ENCODE results near the gene CTIF. TPM values are rescaled to one million over a fixed set of nuclear protein-coding genes. Genes with fewer than 3 reads are reported as not detected.

Gene CTIF
- total and polyA plus RNA-seq, 10 donors = 5.2 to 39.2 (median 18.5) TPM

DNA sequence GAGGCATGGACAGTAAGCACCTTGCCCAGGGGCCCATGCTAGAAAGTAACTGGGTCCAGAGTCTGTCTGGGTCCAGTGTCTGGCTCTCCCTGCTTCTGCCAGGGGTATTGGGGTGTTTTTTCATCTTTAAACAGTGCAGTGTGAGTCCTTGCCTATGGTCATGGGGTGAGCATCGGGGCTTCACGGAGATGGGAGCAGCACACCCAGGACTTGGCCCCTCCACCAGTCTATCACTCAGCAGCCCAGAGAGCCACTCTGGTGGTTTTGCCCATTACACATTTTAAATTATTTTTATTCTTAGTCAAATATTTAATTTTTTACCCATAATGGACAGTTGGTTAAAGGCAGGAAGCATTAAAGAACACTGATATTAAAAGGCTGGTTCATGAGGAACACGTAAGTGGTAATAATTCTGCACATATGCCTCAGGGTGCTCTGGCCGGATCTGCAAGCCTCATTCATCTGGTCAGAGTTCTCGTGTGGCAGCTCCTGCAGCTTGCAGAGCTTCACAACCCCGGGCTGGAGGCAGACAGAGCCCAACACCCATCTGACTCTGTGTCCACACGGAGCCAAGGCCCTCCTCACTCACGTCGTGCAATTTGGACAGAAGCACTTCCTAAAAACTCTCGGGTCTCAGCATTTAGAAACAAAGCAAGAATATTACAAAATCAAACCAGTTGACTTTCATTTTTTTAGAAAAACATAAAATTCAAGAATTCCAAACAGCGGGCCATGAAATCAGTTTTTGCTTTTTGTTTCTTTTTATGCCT is 204.1 kb downstream of the CTIF start:
- H3K9me3 ChIP-seq = no peaks in the 10 kb centered on the region
- intact Hi-C loops (cut with DNase I; ENCODE audit: low total_unique reads) = no loop called here
- 44 to 74% (median 56%) methylated on average over 11 of the region's 11 CpGs for WGBS, 5 donors
- H3K4me3 ChIP-seq = no peak overlapping the region
- no peak for DNase-seq
- peak in 1 of 3 donors; percentile 43 for TF ChIP-seq POLR2AphosphoS5 (IDR thresholded peaks at IDR 0.05)
- no peak for TF ChIP-seq POLR2A (IDR thresholded peaks at IDR 0.05)
- TF ChIP-seq, protein P1, sequence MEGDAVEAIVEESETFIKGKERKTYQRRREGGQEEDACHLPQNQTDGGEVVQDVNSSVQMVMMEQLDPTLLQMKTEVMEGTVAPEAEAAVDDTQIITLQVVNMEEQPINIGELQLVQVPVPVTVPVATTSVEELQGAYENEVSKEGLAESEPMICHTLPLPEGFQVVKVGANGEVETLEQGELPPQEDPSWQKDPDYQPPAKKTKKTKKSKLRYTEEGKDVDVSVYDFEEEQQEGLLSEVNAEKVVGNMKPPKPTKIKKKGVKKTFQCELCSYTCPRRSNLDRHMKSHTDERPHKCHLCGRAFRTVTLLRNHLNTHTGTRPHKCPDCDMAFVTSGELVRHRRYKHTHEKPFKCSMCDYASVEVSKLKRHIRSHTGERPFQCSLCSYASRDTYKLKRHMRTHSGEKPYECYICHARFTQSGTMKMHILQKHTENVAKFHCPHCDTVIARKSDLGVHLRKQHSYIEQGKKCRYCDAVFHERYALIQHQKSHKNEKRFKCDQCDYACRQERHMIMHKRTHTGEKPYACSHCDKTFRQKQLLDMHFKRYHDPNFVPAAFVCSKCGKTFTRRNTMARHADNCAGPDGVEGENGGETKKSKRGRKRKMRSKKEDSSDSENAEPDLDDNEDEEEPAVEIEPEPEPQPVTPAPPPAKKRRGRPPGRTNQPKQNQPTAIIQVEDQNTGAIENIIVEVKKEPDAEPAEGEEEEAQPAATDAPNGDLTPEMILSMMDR (IDR thresholded peaks at IDR 0.05 in 8 of 11, conservative IDR thresholded peaks at IDR 0.05 in 3 of 11) = no peak
- H3K27ac ChIP-seq = peak overlapping the region in 5 of 8 donors; percentile 10 to 66 (median 28)
- peaks cover 0 to 25% (median 5%) of the 10 kb centered on the region in 6 donors for H3K4me1 ChIP-seq
- no peaks in the 10 kb centered on the region for H3K27me3 ChIP-seq (replicated peaks in 1 of 7)
- H3K36me3 ChIP-seq = no peaks in the 10 kb centered on the region

DNA sequence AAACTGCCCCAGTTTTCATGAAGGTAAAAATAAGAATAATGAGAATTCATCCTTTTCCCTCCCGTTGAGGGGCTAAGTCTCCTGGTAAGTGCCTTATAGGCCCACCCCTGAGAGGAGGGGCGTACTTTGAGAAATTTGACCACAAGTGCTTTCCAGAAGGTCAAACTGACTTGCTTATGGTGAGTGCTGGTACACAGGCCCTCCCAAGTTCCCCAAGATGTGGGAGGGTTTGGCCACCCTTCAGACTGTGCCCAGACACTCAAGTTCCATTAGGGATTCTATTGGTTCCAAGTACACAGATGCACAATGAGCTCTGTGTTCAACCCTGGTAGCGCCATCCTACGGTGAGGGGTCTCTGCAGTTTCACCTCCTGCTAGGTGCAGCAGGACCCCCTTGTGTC is 205.1 kb downstream of the CTIF start:
- H3K27ac ChIP-seq = peak overlapping the region in 6 of 8 donors; percentile 0 to 66 (median 22)

DNA sequence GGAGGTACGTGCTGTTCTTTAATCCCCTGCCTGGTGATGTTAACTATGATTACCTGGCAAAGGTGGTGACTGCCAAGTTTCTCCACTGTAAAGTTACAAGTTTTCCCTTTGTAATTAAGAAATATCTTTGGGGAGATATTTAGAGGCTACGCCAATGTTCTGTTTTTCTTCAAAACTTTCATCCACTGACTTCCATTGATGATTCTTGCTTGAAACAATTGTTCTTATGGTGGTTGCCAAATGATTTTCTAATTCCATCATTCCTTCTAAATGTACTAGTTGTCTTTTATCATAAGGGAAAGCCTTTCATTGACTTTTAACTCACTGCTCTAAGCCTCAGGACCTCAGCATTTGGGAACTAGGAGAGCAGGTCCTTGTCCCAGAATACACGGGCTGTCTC is 206.5 kb downstream of the CTIF start:
- Histone ChIP-seq H3K4me3 (no peak overlapping the region), H3K9me3 (no peaks in the 10 kb centered on the region), H3K4me1 (peaks cover 0 to 25% (median 5%) of the 10 kb centered on the region in 6 donors), H3K27me3 (replicated peaks in 1 of 7) (no peaks in the 10 kb centered on the region), H3K36me3 (no peaks in the 10 kb centered on the region), H3K27ac (peak overlapping the region in 1 of 8 donors; percentile 27)
- no peak for TF ChIP-seq POLR2A (IDR thresholded peaks at IDR 0.05)
- TF ChIP-seq POLR2AphosphoS5 (IDR thresholded peaks at IDR 0.05) = no peak
- TF ChIP-seq, protein P1 (IDR thresholded peaks at IDR 0.05 in 8 of 11, conservative IDR thresholded peaks at IDR 0.05 in 3 of 11) = no peak
- WGBS, 5 donors = 76 to 98% (median 97%) methylated on average over 3 of the region's 3 CpGs
- no peak for DNase-seq
- intact Hi-C loops (cut with DNase I; ENCODE audit: low total_unique reads) = no loop called here

More for the DNA sequence above, 205.1 kb downstream of the CTIF start:
- Histone ChIP-seq H3K36me3 (no peaks in the 10 kb centered on the region), H3K9me3 (no peaks in the 10 kb centered on the region), H3K27me3 (replicated peaks in 1 of 7) (no peaks in the 10 kb centered on the region), H3K4me1 (peaks cover 0 to 25% (median 5%) of the 10 kb centered on the region in 6 donors), H3K4me3 (no peak overlapping the region)
- intact Hi-C loops (cut with DNase I; ENCODE audit: low total_unique reads) = no loop called here
- TF ChIP-seq POLR2A (IDR thresholded peaks at IDR 0.05) = no peak
- TF ChIP-seq, protein P1 (IDR thresholded peaks at IDR 0.05 in 8 of 11, conservative IDR thresholded peaks at IDR 0.05 in 3 of 11) = no peak
- TF ChIP-seq POLR2AphosphoS5 (IDR thresholded peaks at IDR 0.05) = no peak
- WGBS, 5 donors = 82 to 90% (median 87%) methylated on average over 4 of the region's 4 CpGs
- DNase-seq = no peak

DNA sequence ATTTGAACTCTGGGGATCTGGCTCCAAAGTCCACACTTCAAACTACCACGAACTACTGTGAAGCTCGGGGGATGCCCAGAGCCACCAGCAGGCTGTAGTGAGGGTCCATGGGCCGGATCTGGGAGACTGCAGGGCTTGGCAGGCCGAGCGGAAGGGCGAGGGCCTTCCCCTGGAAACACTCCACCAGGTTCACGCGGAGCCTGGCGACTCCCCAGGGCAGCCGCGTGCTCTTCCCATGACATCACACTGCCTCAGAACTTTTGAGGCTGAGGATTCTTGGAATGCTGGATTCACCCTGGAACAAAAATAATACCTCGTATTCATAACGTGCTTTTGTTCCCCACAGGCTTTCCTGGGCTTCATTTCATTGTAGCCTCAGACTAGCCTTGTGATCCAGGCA is 210.9 kb downstream of the CTIF start:
- Histone ChIP-seq H3K4me1 (no peaks in the 10 kb centered on the region), H3K4me3 (no peak overlapping the region), H3K36me3 (no peaks in the 10 kb centered on the region), H3K9me3 (no peaks in the 10 kb centered on the region), H3K27me3 (replicated peaks in 1 of 7) (no peaks in the 10 kb centered on the region), H3K27ac (no peak overlapping the region)
- intact Hi-C loops (cut with DNase I; ENCODE audit: low total_unique reads) = no loop called here
- TF ChIP-seq POLR2A (IDR thresholded peaks at IDR 0.05) = no peak
- peak in 2 of 3 donors; percentile 23 to 51 for TF ChIP-seq POLR2AphosphoS5 (IDR thresholded peaks at IDR 0.05)
- TF ChIP-seq, protein P1 (IDR thresholded peaks at IDR 0.05 in 8 of 11, conservative IDR thresholded peaks at IDR 0.05 in 3 of 11) = no peak
- 61 to 90% (median 84%) methylated on average over 12 to 13 of the region's 13 CpGs for WGBS, 5 donors
- DNase-seq = peak; percentile 46
